IMR-90 (cell line): ENCODE measurements around the gene DOCK6. TPM values are rescaled to one million over a fixed set of nuclear protein-coding genes. Genes with fewer than 3 reads are reported as not detected.
A peak's percentile ranks its signal among the peaks of the same experiment; 100 is the strongest.

Experiments
- ATAC-seq: fragments of 200-7000 bp; cut with Tn5 transposase; 2 replicates; pipeline ENCODE4 v1.9.1; 2020; ENCODE audit warnings: low read depth, mild to moderate bottlenecking, moderate library complexity
- BruUV-seq: library from RNA; stranded (reverse); fragments of 400-500 nt; replicated peaks from 2 replicates; lab custom pipeline; 2021; lab: Mats Ljungman, UMichigan
- CTCF ChIA-PET: fragments of 300-600 bp; formaldehyde crosslinking; extraction: SDS; loops from one replicate; lab custom pipeline; 2021; ENCODE audit warnings: antibody characterized with exemption; lab: Yijun Ruan, JAX
- POLR2A ChIA-PET: fragments of 300-600 bp; sonication (Branson Sonifier 250); formaldehyde crosslinking; loops from one replicate; lab custom pipeline; 2022; ENCODE audit warnings: antibody characterized with exemption; ENCODE audit not compliant: unreplicated experiment; lab: Charles Lee
- DNase-seq: peaks from one replicate; pipeline ENCODE4 v3.0.0; 2013
- H2AFZ ChIP-seq: replicated peaks from 2 replicates; pipeline ENCODE3; 2013; ENCODE audit warnings: low read length, mild to moderate bottlenecking; ENCODE audit not compliant: poor library complexity
- H2AK5ac ChIP-seq: 2 replicates; pipeline ENCODE4 v1.6.1; 2013; ENCODE audit warnings: low read depth, low read length, inconsistent platforms
- H2AK9ac ChIP-seq: replicated peaks from 2 replicates; pipeline ENCODE3; 2013; ENCODE audit warnings: mild to moderate bottlenecking, low read depth, low read length, moderate library complexity; ENCODE audit not compliant: poor library complexity
- H2BK120ac ChIP-seq: 2 replicates; pipeline ENCODE4 v1.6.1; 2013; ENCODE audit warnings: low read depth, low read length, inconsistent platforms
- H2BK15ac ChIP-seq: 3 replicates; pipeline ENCODE4 v1.6.1; 2013; ENCODE audit warnings: low read depth, low read length, inconsistent platforms
- H2BK20ac ChIP-seq: 2 replicates; pipeline ENCODE4 v1.6.1; 2013; ENCODE audit warnings: low read depth, mild to moderate bottlenecking, inconsistent platforms, low read length, moderate library complexity
- H2BK5ac ChIP-seq: 2 replicates; pipeline ENCODE4 v1.6.1; 2013; ENCODE audit warnings: mild to moderate bottlenecking, low read depth, low read length, inconsistent platforms; ENCODE audit not compliant: poor library complexity, severe bottlenecking
- H3K14ac ChIP-seq: replicated peaks from 2 replicates; pipeline ENCODE4 v1.6.1; 2013; ENCODE audit warnings: low read depth, low read length, inconsistent platforms
- H3K18ac ChIP-seq: 2 replicates; pipeline ENCODE4 v1.6.1; 2013; ENCODE audit warnings: low read depth, low read length, control low read depth
- H3K23ac ChIP-seq: 2 replicates; pipeline ENCODE4 v1.6.1; 2013; ENCODE audit warnings: low read depth, low read length, inconsistent platforms
- H3K27ac ChIP-seq: 2 replicates; pipeline ENCODE4 v1.5.1; 2013; ENCODE audit warnings: mild to moderate bottlenecking, control low read depth, low read length; ENCODE audit not compliant: insufficient read depth
- H3K27me3 ChIP-seq: 2 replicates; pipeline ENCODE4 v1.6.1; 2013; ENCODE audit warnings: low read length; ENCODE audit not compliant: control insufficient read depth, insufficient read depth
- H3K36me3 ChIP-seq: 2 replicates; pipeline ENCODE4 v1.6.1; 2013; ENCODE audit warnings: low read length, mixed read lengths; ENCODE audit not compliant: control insufficient read depth, insufficient read depth
- H3K4ac ChIP-seq: 2 replicates; pipeline ENCODE4 v1.6.1; 2013; ENCODE audit warnings: low read depth, low read length, inconsistent platforms
- H3K4me1 ChIP-seq: 2 replicates; pipeline ENCODE4 v1.6.1; 2013; ENCODE audit warnings: low read length, mixed read lengths; ENCODE audit not compliant: control insufficient read depth, insufficient read depth
- H3K4me2 ChIP-seq: 2 replicates; pipeline ENCODE4 v1.6.1; 2013; ENCODE audit warnings: low read depth, mild to moderate bottlenecking, control low read depth, low read length, moderate library complexity
- H3K4me3 ChIP-seq: 2 replicates; pipeline ENCODE4 v1.5.1; 2013; ENCODE audit warnings: low read depth, mild to moderate bottlenecking, control low read depth, low read length, moderate library complexity; ENCODE audit not compliant: insufficient read depth
- H3K56ac ChIP-seq: 2 replicates; pipeline ENCODE4 v1.6.1; 2013; ENCODE audit warnings: low read length, inconsistent platforms; ENCODE audit not compliant: insufficient read depth; ENCODE audit errors: extremely low read depth
- H3K79me1 ChIP-seq, 2 experiments: 2 replicates each; pipeline ENCODE4 v1.6.1; 2013; ENCODE audit warnings: low read length in 2 of 2, inconsistent platforms in 1 of 2, low read depth in 1 of 2
- H3K9ac ChIP-seq: 2 replicates; pipeline ENCODE4 v1.6.1; 2013; ENCODE audit warnings: low read depth, low read length, control low read depth
- H3K9me1 ChIP-seq: 2 replicates; pipeline ENCODE4 v1.6.1; 2013; ENCODE audit warnings: low read length, inconsistent platforms; ENCODE audit not compliant: insufficient read depth
- H3K9me3 ChIP-seq: 2 replicates; pipeline ENCODE4 v1.6.1; 2013; ENCODE audit warnings: low read length; ENCODE audit not compliant: control insufficient read depth, insufficient read depth
- H4K20me1 ChIP-seq: 2 replicates; pipeline ENCODE4 v1.6.1; 2013; ENCODE audit warnings: low read length, inconsistent platforms; ENCODE audit not compliant: insufficient read depth
- H4K5ac ChIP-seq: 2 replicates; pipeline ENCODE4 v1.6.1; 2013; ENCODE audit warnings: mild to moderate bottlenecking, low read depth, low read length, control low read depth
- H4K8ac ChIP-seq, 2 experiments: 2 replicates each; pipeline ENCODE4 v1.6.1; 2013; ENCODE audit warnings: low read depth in 2 of 2, low read length in 2 of 2, control low read depth in 1 of 2, inconsistent platforms in 1 of 2
- H4K91ac ChIP-seq: 2 replicates; pipeline ENCODE4 v1.6.1; 2013; ENCODE audit warnings: low read depth, low read length, inconsistent platforms; ENCODE audit not compliant: insufficient read depth
- BHLHE40 ChIP-seq: fragments of 150-350 bp; IDR thresholded peaks from 2 replicates; pipeline ENCODE4 v1.6.1; 2016; ENCODE audit warnings: mild to moderate bottlenecking, low read depth, low read length
- CEBPB ChIP-seq: IDR thresholded peaks from 2 replicates; pipeline ENCODE4 v1.6.1; 2012; ENCODE audit warnings: low read depth, low read length, improper control_type of control experiment
- CTCF ChIP-seq: conservative IDR thresholded peaks from 2 replicates; pipeline ENCODE4 v1.5.1; 2012; ENCODE audit warnings: mild to moderate bottlenecking, low read depth, low read length, improper control_type of control experiment
- FOS ChIP-seq: fragments of 150-350 bp; IDR thresholded peaks from 2 replicates; pipeline ENCODE4 v1.6.1; 2016; ENCODE audit warnings: low read depth, low read length
- MAFK ChIP-seq: IDR thresholded peaks from 2 replicates; pipeline ENCODE4 v1.6.1; 2012; ENCODE audit warnings: low read depth, low read length, improper control_type of control experiment
- MAZ ChIP-seq: IDR thresholded peaks from 2 replicates; pipeline ENCODE4 v1.6.1; 2012; ENCODE audit warnings: low read depth, mild to moderate bottlenecking, low read length, improper control_type of control experiment, moderate library complexity, borderline replicate concordance
- MXI1 ChIP-seq: IDR thresholded peaks from 2 replicates; pipeline ENCODE4 v1.6.1; 2012; ENCODE audit warnings: low read depth, mild to moderate bottlenecking, low read length, moderate library complexity, borderline replicate concordance
- NFE2L2 ChIP-seq: fragments of 150-350 bp; IDR thresholded peaks from 2 replicates; pipeline ENCODE4 v1.6.1; 2016; ENCODE audit warnings: low read depth, mild to moderate bottlenecking, low read length
- RAD21 ChIP-seq: IDR thresholded peaks from 2 replicates; pipeline ENCODE4 v1.6.1; 2012; ENCODE audit warnings: low read length, improper control_type of control experiment
- RCOR1 ChIP-seq: IDR thresholded peaks from 2 replicates; pipeline ENCODE4 v1.6.1; 2012; ENCODE audit warnings: mild to moderate bottlenecking, low read length, improper control_type of control experiment; ENCODE audit not compliant: insufficient replicate concordance
- SMC3 ChIP-seq: fragments of 150-350 bp; IDR thresholded peaks from 2 replicates; pipeline ENCODE4 v1.6.1; 2016; ENCODE audit warnings: low read depth, mild to moderate bottlenecking, antibody characterized with exemption, low read length, moderate library complexity
- WGBS, 2 experiments: methylation state at CpG; one replicate each; pipeline versions ENCODE4 v1.1.5 to v1.1.7; 2013; ENCODE audit warnings: missing lambda C conversion rate in 2 of 2; ENCODE audit not compliant: insufficient read length in 1 of 2; ENCODE audit errors: extremely low coverage in 2 of 2; 5-methylcytosine and 5-hydroxymethylcytosine counted together
- dilution Hi-C: fragments of 300-500 bp; cut with HindIII; formaldehyde crosslinking; loops from one replicate; pipeline ENCODE4 v1.14.3; 2018; ENCODE audit warnings: low sequenced_read_pairs; ENCODE audit not compliant: unreplicated experiment
- in situ Hi-C: fragments of 300-500 bp; cut with MboI; formaldehyde crosslinking; loops from 3 replicates; pipeline ENCODE4 v1.14.3; 2019; ENCODE audit warnings: low sequenced_read_pairs, inconsistent platforms, mixed read lengths
- intact Hi-C: fragments of 100-400 bp; cut with micrococcal nuclease; formaldehyde crosslinking; loops from 2 replicates; pipeline ENCODE4 v1.10.0; 2022
- polyA plus RNA-seq, 3 experiments: library from polyadenylated mRNA; depleted of rRNA; stranded (reverse); fragments of >200 nt; gene quantifications; 2 replicates each; pipeline ENCODE4 v1.2.3, GENCODE V29; 2012; ENCODE audit warnings: low replicate concordance in 1 of 3
- total RNA-seq: library from RNA; depleted of rRNA; stranded (reverse); fragments of >200 nt; gene quantifications from 2 replicates; pipeline ENCODE4 v1.2.3, GENCODE V29; 2012
- TF ChIP-seq, protein P1 (sequence below): fragments of 150-350 bp; IDR thresholded peaks from 2 replicates; pipeline ENCODE4 v1.6.1; 2016; ENCODE audit warnings: low read depth, mild to moderate bottlenecking, low read length, moderate library complexity, borderline replicate concordance

The DOCK6 gene
- total and polyA plus RNA-seq, 2 of the 4 experiments (the other 2 are of a cell fraction), result 5.0 to 18.4 TPM

DNA sequence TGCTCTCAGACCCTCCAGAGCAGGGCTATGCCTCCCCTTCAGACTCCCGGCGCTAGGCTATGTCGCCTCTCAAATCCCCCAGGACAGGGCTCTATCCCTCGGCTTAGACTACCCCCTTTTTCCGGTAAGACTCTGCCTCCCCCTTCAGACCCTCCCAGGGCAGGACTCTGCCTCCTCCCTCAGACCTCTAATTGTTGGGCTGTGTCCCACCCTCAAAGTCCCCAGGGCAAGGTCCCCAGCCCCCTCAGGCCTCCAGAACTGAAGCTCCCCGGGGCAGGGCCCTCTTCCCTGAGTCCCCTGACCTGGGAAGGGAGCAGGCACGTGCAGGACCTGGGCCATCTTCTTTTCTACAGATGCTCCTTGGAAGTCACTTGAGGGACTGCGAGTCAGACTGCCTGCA is 68.2 kb downstream of the DOCK6 start:
- intact Hi-C loops (no loop called here), in situ Hi-C loops (no loop called here), dilution Hi-C loops (no loop called here)
- Histone ChIP-seq H3K23ac (peak overlapping the region; percentile 31; the same call in 1 of the 2 replicates), H3K14ac (peak overlapping the region; percentile 55; the same call in 1 of the 2 replicates), H3K4me3 (no peak overlapping the region; the same call in 1 of the 2 replicates), H3K27me3 (no peaks in the 10 kb centered on the region), H2BK120ac (peak overlapping the region; percentile 68), H3K56ac (no peak overlapping the region), H4K5ac (peak overlapping the region; percentile 19), H4K91ac (peak overlapping the region; percentile 99), H3K4me1 (peaks cover 21% of the 10 kb centered on the region), H2BK15ac (peak overlapping the region; percentile 50; the same call in 1 of the 3 replicates), H3K4me2 (peak overlapping the region; percentile 43; the same call in 1 of the 2 replicates), H4K8ac (peak overlapping the region; percentile 70 to 99; a peak in 3 of 4 replicates), H2AFZ (no peak overlapping the region), H3K36me3 (peaks cover 47% of the 10 kb centered on the region), H3K79me1 (peaks cover 31 to 76% of the 10 kb centered on the region in 2 experiments), H4K20me1 (peaks cover 32% of the 10 kb centered on the region), H3K9me3 (no peaks in the 10 kb centered on the region), H2AK5ac (peak overlapping the region; percentile 90), H2BK5ac (peak overlapping the region; percentile 97), H3K9me1 (peaks cover 7% of the 10 kb centered on the region), H3K27ac (peak overlapping the region; percentile 100), H3K18ac (peak overlapping the region; percentile 16; the same call in 1 of the 2 replicates), H2BK20ac (no peak overlapping the region), H2AK9ac (peak overlapping the region; percentile 97), H3K4ac (peak overlapping the region; percentile 99), H3K9ac (peak overlapping the region; percentile 94)
- 73% methylated on average over 5 of the region's 8 CpGs; no CpG with 5 or more reads in 1 of the 2 experiments for WGBS, 2 experiments
- no peak for DNase-seq
- TF ChIP-seq MAZ (no peak), RAD21 (no peak), MAFK (no peak), MXI1 (no peak), SMC3 (no peak), RCOR1 (no peak), BHLHE40 (no peak), CTCF (no peak), CEBPB (no peak), FOS (no peak), NFE2L2 (no peak)
- TF ChIP-seq, protein P1, sequence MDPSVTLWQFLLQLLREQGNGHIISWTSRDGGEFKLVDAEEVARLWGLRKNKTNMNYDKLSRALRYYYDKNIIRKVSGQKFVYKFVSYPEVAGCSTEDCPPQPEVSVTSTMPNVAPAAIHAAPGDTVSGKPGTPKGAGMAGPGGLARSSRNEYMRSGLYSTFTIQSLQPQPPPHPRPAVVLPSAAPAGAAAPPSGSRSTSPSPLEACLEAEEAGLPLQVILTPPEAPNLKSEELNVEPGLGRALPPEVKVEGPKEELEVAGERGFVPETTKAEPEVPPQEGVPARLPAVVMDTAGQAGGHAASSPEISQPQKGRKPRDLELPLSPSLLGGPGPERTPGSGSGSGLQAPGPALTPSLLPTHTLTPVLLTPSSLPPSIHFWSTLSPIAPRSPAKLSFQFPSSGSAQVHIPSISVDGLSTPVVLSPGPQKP, result no peak
- ChIA-PET CTCF (no interaction called here), POLR2A (no interaction called here)
- no TSS peak for BruUV-seq
- no peak for ATAC-seq
